ENCODE measurements around the gene UBAC1. TPM values are rescaled to one million over a fixed set of nuclear protein-coding genes. Genes with fewer than 3 reads are reported as not detected.

Gene UBAC1
- total RNA-seq, 1 experiment from 2014 or later: 54.8 TPM

GRCh38 chr9:136002881-136003280 lies 41.7 kb upstream of the UBAC1 start (continued):
- TF ChIP-seq CTCF (IDR thresholded peaks at IDR 0.05 in 2 of 3, conservative IDR thresholded peaks at IDR 0.05 in 1 of 3; ENCODE audit: borderline replicate concordance in 1 of 3, insufficient read depth in 1 of 3, low read depth in 2 of 3, low read length in 2 of 3) (no peak), EGR1 (IDR thresholded peaks at IDR 0.05; ENCODE audit: low read depth) (no peak), JUND (IDR thresholded peaks at IDR 0.05) (no peak), POLR2AphosphoS5 (IDR thresholded peaks at IDR 0.05; ENCODE audit: low read depth, low read length) (no peak)

GRCh38 chr9:136002215-136002614 lies 41.0 kb upstream of the UBAC1 start:
- ChIA-PET POLR2A (no interaction called here), CTCF (no interaction called here), RAD21 (ENCODE audit: low non-redundant PET in 1 of 2, low total read pairs in 2 of 2, uncharacterized antibody in 2 of 2, unreplicated experiment in 2 of 2) (no interaction called here)
- no peaks in the 10 kb centered on the region for H4K20me1 ChIP-seq (ENCODE audit: insufficient read depth)
- no peak overlapping the region for H3K9ac ChIP-seq (ENCODE audit: low read length)
- H3K9me3 ChIP-seq (ENCODE audit: control insufficient read depth in 1 of 2, insufficient read depth in 1 of 2, low read depth in 1 of 2, low read length in 2 of 2): no peaks in the 10 kb centered on the region
- no peaks in the 10 kb centered on the region for H3K36me3 ChIP-seq (ENCODE audit: control insufficient read depth in 1 of 2, insufficient read depth in 2 of 2, low read length in 2 of 2)
- no peaks in the 10 kb centered on the region; a peak in 1 of 4 replicates for H3K4me1 ChIP-seq (ENCODE audit: control insufficient read depth in 1 of 2, insufficient read depth in 2 of 2, low read length in 2 of 2)
- TF ChIP-seq FOSL1 (IDR thresholded peaks at IDR 0.05; ENCODE audit: low read depth): no peak
- no peak for TF ChIP-seq MAX (IDR thresholded peaks at IDR 0.05)
- no peak for TF ChIP-seq POLR2A (IDR thresholded peaks at IDR 0.05; ENCODE audit: borderline replicate concordance, extremely low read depth, insufficient read depth, insufficient read length)
- no peak for TF ChIP-seq YY1 (IDR thresholded peaks at IDR 0.05; ENCODE audit: extremely low read depth, insufficient replicate concordance, low read depth, low read length)
- TF ChIP-seq SP1 (IDR thresholded peaks at IDR 0.05; ENCODE audit: low read depth): no peak
- TF ChIP-seq JUND (IDR thresholded peaks at IDR 0.05): no peak
- no peak for TF ChIP-seq EZH2 (IDR thresholded peaks at IDR 0.05)
- no peak for TF ChIP-seq REST (IDR thresholded peaks at IDR 0.05; ENCODE audit: low read depth)
- no peak for TF ChIP-seq SRF (IDR thresholded peaks at IDR 0.05; ENCODE audit: low read depth)
- TF ChIP-seq TCF7L2 (IDR thresholded peaks at IDR 0.05; ENCODE audit: borderline replicate concordance, extremely low read depth, insufficient read depth, insufficient read length): no peak
- TF ChIP-seq EGR1 (IDR thresholded peaks at IDR 0.05; ENCODE audit: low read depth): no peak
- TF ChIP-seq ELF1 (IDR thresholded peaks at IDR 0.05; ENCODE audit: borderline replicate concordance, low read depth): no peak
- TF ChIP-seq RAD21 (IDR thresholded peaks at IDR 0.05; ENCODE audit: low read depth): no peak
- no peak for TF ChIP-seq CEBPB (IDR thresholded peaks at IDR 0.05; ENCODE audit: low read depth)
- no peak for TF ChIP-seq POLR2AphosphoS5 (IDR thresholded peaks at IDR 0.05; ENCODE audit: low read depth, low read length)
- no peak for TF ChIP-seq ATF3 (IDR thresholded peaks at IDR 0.05)
- no peak for TF ChIP-seq ZFX (IDR thresholded peaks at IDR 0.05)
- no peak overlapping the region for H3K4me3 ChIP-seq (replicated peaks in 1 of 2; ENCODE audit: low read depth in 1 of 2, low read length in 2 of 2)
- DNase-seq (ENCODE audit: low read depth, low spot score): no peak
- no peaks in the 10 kb centered on the region for H3K9me2 ChIP-seq (ENCODE audit: insufficient read depth)
- no peak overlapping the region for H2AFZ ChIP-seq (ENCODE audit: low read depth, low read length, poor library complexity, severe bottlenecking)
- H3K27me3 ChIP-seq (ENCODE audit: insufficient read depth, low read length): no peaks in the 10 kb centered on the region
- no peaks in the 10 kb centered on the region for H3K79me2 ChIP-seq (ENCODE audit: insufficient read depth, low read length)
- intact Hi-C loops (cut with micrococcal nuclease): no loop called here
- ATAC-seq: no peak
- no peak overlapping the region for H3K27ac ChIP-seq (ENCODE audit: low read depth, low read length)
- BruUV-seq (replicated peaks): no TSS peak
- H3K4me2 ChIP-seq (ENCODE audit: low read length): no peak overlapping the region
